ENCODE measurements around the gene LRRC4B. TPM values are rescaled to one million over a fixed set of nuclear protein-coding genes. Genes with fewer than 3 reads are reported as not detected.

LRRC4B gene
- total RNA-seq, 1 experiment from 2014 or later: 3.8 TPM

DNA sequence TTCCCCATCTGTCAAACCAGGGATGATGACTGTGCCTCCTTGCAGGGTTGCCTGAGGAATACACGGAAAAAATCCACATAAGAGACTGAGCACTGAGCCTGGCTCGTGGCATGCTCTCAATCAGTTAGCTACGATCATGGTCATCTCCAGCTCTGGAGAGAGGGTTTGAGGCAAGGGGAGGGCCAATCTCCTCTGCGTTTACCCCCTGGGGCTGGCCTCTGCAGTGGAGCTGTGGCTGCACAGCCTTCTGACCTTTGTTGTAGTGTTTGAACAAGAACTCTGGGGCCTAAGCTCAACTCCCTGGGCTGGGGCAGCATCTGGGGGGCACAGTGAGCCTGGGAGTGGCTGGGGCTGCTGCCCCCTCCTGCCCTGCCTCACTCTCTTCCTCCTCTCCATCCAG is 5.9 kb downstream of the LRRC4B start:
- no peak overlapping the region for H2BK20ac ChIP-seq (ENCODE audit: low read depth, low read length, poor library complexity, severe bottlenecking)
- no peaks in the 10 kb centered on the region; the same call in 1 of the 2 replicates for H3K4me1 ChIP-seq (ENCODE audit: insufficient read depth, low read length)
- TF ChIP-seq, protein P1, sequence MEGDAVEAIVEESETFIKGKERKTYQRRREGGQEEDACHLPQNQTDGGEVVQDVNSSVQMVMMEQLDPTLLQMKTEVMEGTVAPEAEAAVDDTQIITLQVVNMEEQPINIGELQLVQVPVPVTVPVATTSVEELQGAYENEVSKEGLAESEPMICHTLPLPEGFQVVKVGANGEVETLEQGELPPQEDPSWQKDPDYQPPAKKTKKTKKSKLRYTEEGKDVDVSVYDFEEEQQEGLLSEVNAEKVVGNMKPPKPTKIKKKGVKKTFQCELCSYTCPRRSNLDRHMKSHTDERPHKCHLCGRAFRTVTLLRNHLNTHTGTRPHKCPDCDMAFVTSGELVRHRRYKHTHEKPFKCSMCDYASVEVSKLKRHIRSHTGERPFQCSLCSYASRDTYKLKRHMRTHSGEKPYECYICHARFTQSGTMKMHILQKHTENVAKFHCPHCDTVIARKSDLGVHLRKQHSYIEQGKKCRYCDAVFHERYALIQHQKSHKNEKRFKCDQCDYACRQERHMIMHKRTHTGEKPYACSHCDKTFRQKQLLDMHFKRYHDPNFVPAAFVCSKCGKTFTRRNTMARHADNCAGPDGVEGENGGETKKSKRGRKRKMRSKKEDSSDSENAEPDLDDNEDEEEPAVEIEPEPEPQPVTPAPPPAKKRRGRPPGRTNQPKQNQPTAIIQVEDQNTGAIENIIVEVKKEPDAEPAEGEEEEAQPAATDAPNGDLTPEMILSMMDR (conservative IDR thresholded peaks at IDR 0.05): no peak
- H3K79me1 ChIP-seq (ENCODE audit: insufficient read depth, low read depth, low read length, poor library complexity, severe bottlenecking): no peaks in the 10 kb centered on the region
- Mint-ChIP-seq H3K9me3 (peaks cover 0 to 3% of the 10 kb centered on the region in 2 experiments; a peak in 3 of 5 replicates), H3K4me3 (no peak overlapping the region), H3K27ac (no peak overlapping the region), H3K27me3 (ENCODE audit: low read depth) (peaks cover 96% of the 10 kb centered on the region), H3K36me3 (ENCODE audit: insufficient read depth in 1 of 3, low read depth in 3 of 3) (no peaks in the 10 kb centered on the region; a peak in 3 of 7 replicates), H3K4me1 (peaks cover 24 to 47% of the 10 kb centered on the region in 2 experiments)
- H3K23ac ChIP-seq (ENCODE audit: insufficient read length, low read depth, low read length): no peak overlapping the region
- no peak overlapping the region for H3K4ac ChIP-seq (ENCODE audit: low read depth, low read length)
- no peak overlapping the region for H3K9ac ChIP-seq (ENCODE audit: extremely low read depth, insufficient read length, low read length)
- no peak overlapping the region for H2BK12ac ChIP-seq (ENCODE audit: insufficient read length, low read depth, low read length)
- H2AK5ac ChIP-seq (ENCODE audit: insufficient read length, low read length): no peak overlapping the region
- H3K4me2 ChIP-seq (ENCODE audit: insufficient read depth, insufficient read length, low read length): no peak overlapping the region
- no peak overlapping the region for H4K91ac ChIP-seq (ENCODE audit: insufficient read length, low read depth, low read length)
- H4K20me1 ChIP-seq (ENCODE audit: control insufficient read depth, insufficient read depth, insufficient read length): peaks cover 2% of the 10 kb centered on the region
- H2AFZ ChIP-seq (ENCODE audit: low read length): no peak overlapping the region
- no peak overlapping the region for H2BK5ac ChIP-seq (ENCODE audit: insufficient read length, low read length)
- no peak overlapping the region for H4K8ac ChIP-seq (replicated peaks; ENCODE audit: insufficient read length, low read depth, low read length)
- no peak overlapping the region for H2BK120ac ChIP-seq (ENCODE audit: low read depth, low read length, poor library complexity, severe bottlenecking)
- no peak for DNase-seq
- H3K27me3 ChIP-seq (ENCODE audit: insufficient read depth, low read length): peaks cover 24% of the 10 kb centered on the region; the same call in 1 of the 2 replicates
- H4K5ac ChIP-seq (ENCODE audit: insufficient read length, low read depth, low read length): no peak overlapping the region
- H3K79me2 ChIP-seq (ENCODE audit: insufficient read depth, low read length): no peaks in the 10 kb centered on the region
- H3K23me2 ChIP-seq (ENCODE audit: insufficient read length, low read depth, low read length, poor library complexity, severe bottlenecking): peaks cover 9% of the 10 kb centered on the region
- no peak overlapping the region for H3K27ac ChIP-seq (ENCODE audit: insufficient read length, low read depth, low read length)
- H3T11ph ChIP-seq (ENCODE audit: low read length): no peak overlapping the region
- H2BK15ac ChIP-seq (ENCODE audit: low read depth, low read length): no peak overlapping the region
- H3K14ac ChIP-seq (ENCODE audit: insufficient read depth, low read length): no peak overlapping the region
- H3K9me3 ChIP-seq (ENCODE audit: control insufficient read depth, low read depth, low read length): no peaks in the 10 kb centered on the region
- WGBS (ENCODE audit: extremely low coverage, insufficient read length, low lambda C conversion rate): no CpG with 5 or more reads among the region's 4 CpGs
- no peak overlapping the region for H3K18ac ChIP-seq (ENCODE audit: insufficient read length, low read depth, low read length)
- no peak overlapping the region for H3K56ac ChIP-seq (ENCODE audit: insufficient read length, low read depth, low read length)
